Gastroesophageal sphincter (tissue), 4 donors: ENCODE results near the gene CPSF4L. TPM values are rescaled to one million over a fixed set of nuclear protein-coding genes. Genes with fewer than 3 reads are reported as not detected.

Experiments
- ATAC-seq: fragments of 150-250 bp; one replicate; pipeline ENCODE4 v1.9.1; 2016; ENCODE audit warnings: mild to moderate bottlenecking, moderate library complexity
- H3K27ac ChIP-seq, 4 donors: fragments of 200-600 bp; sonication (generic) in 3 of 4; 1 replicate in 3 of 4; 2 replicates in 1 of 4; pipeline ENCODE4 v1.5.1; 2016 to 2019
- H3K27me3 ChIP-seq: fragments of 200-600 bp; sonication (generic); one replicate; pipeline ENCODE4 v1.5.1; 2019
- H3K36me3 ChIP-seq, 2 donors: fragments of 200-600 bp; sonication (generic); one replicate each; pipeline ENCODE4 v1.5.1; 2019; ENCODE audit warnings: control low read depth in 1 of 2
- H3K4me1 ChIP-seq, 3 donors: fragments of 200-600 bp; sonication (generic); 1 replicate in 2 of 3; 2 replicates in 1 of 3; pipeline ENCODE4 v1.5.1; 2016 to 2019; ENCODE audit warnings: control low read depth in 2 of 3
- H3K4me3 ChIP-seq, 2 donors: fragments of 200-600 bp; sonication (generic); one replicate each; pipeline ENCODE4 v1.5.1; 2019; ENCODE audit warnings: mild to moderate bottlenecking in 1 of 2, moderate library complexity in 1 of 2
- H3K9me3 ChIP-seq, 3 donors: fragments of 200-600 bp; sonication (generic); one replicate each; pipeline ENCODE4 v1.5.1; 2017 to 2019; ENCODE audit warnings: control low read depth in 2 of 3
- CTCF ChIP-seq, 4 experiments: fragments of 200-600 bp in 2 of 4; fragments of 450-650 bp in 2 of 4; sonication (generic) in 1 of 4; IDR thresholded peaks; one replicate each; pipeline ENCODE4 v1.5.1; 2017 to 2019; ENCODE audit warnings: antibody characterized with exemption in 4 of 4, mild to moderate bottlenecking in 2 of 4, moderate library complexity in 2 of 4
- EP300 ChIP-seq: sonication (generic); formaldehyde crosslinking; IDR thresholded peaks from one replicate; pipeline ENCODE4 v1.6.1; 2017; ENCODE audit warnings: antibody characterized with exemption, mild to moderate bottlenecking
- POLR2A ChIP-seq, 2 donors: fragments of 450-650 bp; IDR thresholded peaks; one replicate each; pipeline ENCODE4 v1.6.1; 2017; ENCODE audit warnings: antibody characterized with exemption in 2 of 2, mild to moderate bottlenecking in 2 of 2, moderate library complexity in 1 of 2
- POLR2AphosphoS5 ChIP-seq: sonication (generic); formaldehyde crosslinking; IDR thresholded peaks from one replicate; pipeline ENCODE4 v1.6.1; 2017; ENCODE audit warnings: antibody characterized with exemption
- WGBS, 2 donors: methylation state at CpG; one replicate each; pipeline ENCODE4 v1.1.5; 2018; ENCODE audit warnings: low coverage in 1 of 2; 5-methylcytosine and 5-hydroxymethylcytosine counted together
- total RNA-seq, 4 donors: library from RNA; depleted of rRNA; stranded (reverse); fragments of >200 nt; gene quantifications; one replicate each; pipeline ENCODE4 v1.1.0, GENCODE V29; 2016

Gene CPSF4L
- total RNA-seq, 4 donors from 2014 or later, result not detected

- peaks cover 0 to 67% of the 10 kb centered on the region in 2 donors for H3K36me3 ChIP-seq
- H3K4me1 ChIP-seq, result peaks cover 0 to 29% (median 0%) of the 10 kb centered on the region in 3 donors
- no peak overlapping the region for H3K4me3 ChIP-seq
- 40 to 65% methylated on average over 1 to 2 of the region's 2 CpGs for WGBS, 2 donors
- H3K27ac ChIP-seq, result no peak overlapping the region
- no peaks in the 10 kb centered on the region for H3K9me3 ChIP-seq
- H3K27me3 ChIP-seq, result no peaks in the 10 kb centered on the region
- no peak for ATAC-seq
- TF ChIP-seq POLR2AphosphoS5, result no peak
- no peak for TF ChIP-seq EP300
- no peak for TF ChIP-seq CTCF (IDR thresholded peaks at IDR 0.05)
- TF ChIP-seq POLR2A (IDR thresholded peaks at IDR 0.05), result no peak
Observed at GRCh38 chr17:73240561-73240960, 21.1 kb downstream of the CPSF4L start.

DNA sequence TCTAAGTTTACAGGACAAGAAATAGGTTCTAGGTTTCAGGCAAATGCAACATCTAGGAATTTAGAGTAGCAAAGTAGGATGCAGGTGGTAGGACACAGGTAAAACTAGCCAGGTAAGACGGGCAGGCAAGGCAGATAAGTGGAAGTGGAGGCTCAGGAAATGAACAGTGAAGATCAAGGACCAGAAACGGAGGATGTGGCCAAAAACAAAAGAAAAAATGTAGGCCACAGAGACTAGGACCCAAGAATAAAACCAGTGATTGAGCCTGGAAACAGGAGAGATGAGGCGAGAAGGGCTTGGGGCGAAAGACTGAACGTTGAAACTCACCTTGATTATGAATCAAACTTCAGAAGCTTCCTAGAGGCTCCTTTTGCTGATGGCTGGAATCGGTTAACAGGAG, 24.0 kb downstream of the CPSF4L start:
- H3K36me3 ChIP-seq, result peaks cover 0 to 42% of the 10 kb centered on the region in 2 donors
- H3K27me3 ChIP-seq, result no peaks in the 10 kb centered on the region
- ATAC-seq, result no peak
- H3K27ac ChIP-seq, result no peak overlapping the region
- peaks cover 0 to 41% (median 0%) of the 10 kb centered on the region in 3 donors for H3K4me1 ChIP-seq
- no peak overlapping the region for H3K4me3 ChIP-seq
- no peaks in the 10 kb centered on the region for H3K9me3 ChIP-seq
- 49 to 68% methylated on average over 2 to 3 of the region's 6 CpGs for WGBS, 2 donors
- no peak for TF ChIP-seq CTCF (IDR thresholded peaks at IDR 0.05)
- TF ChIP-seq POLR2A (IDR thresholded peaks at IDR 0.05), result no peak
- TF ChIP-seq EP300, result no peak
- no peak for TF ChIP-seq POLR2AphosphoS5

DNA sequence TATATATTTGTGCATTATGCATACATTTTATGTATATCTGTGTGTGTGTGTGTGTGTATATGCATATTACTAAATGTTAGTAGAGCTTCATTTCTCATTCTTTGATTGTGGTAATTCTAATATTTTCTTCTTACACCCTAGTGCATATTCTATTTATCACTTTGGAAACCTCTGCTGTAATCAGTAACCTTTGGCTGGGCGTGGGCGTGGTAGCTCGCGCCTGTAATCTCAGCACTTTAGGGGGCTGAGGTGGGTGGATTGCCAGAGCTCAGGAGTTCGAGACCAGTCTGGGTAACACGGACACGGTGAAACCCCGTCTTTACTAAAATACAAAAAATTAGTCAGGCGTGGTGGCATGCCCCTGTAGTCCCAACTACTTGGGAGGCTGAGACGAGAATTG, 26.9 kb downstream of the CPSF4L start:
- Histone ChIP-seq H3K4me1 (peaks cover 0 to 59% (median 12%) of the 10 kb centered on the region in 3 donors), H3K36me3 (peaks cover 0 to 24% of the 10 kb centered on the region in 2 donors), H3K4me3 (no peak overlapping the region), H3K27ac (no peak overlapping the region), H3K9me3 (no peaks in the 10 kb centered on the region), H3K27me3 (no peaks in the 10 kb centered on the region)
- WGBS, 2 donors, result 80 to 90% methylated on average over 1 to 10 of the region's 10 CpGs
- ATAC-seq, result no peak
- no peak for TF ChIP-seq EP300
- TF ChIP-seq POLR2A (IDR thresholded peaks at IDR 0.05), result no peak
- no peak for TF ChIP-seq POLR2AphosphoS5
- no peak for TF ChIP-seq CTCF (IDR thresholded peaks at IDR 0.05)

DNA sequence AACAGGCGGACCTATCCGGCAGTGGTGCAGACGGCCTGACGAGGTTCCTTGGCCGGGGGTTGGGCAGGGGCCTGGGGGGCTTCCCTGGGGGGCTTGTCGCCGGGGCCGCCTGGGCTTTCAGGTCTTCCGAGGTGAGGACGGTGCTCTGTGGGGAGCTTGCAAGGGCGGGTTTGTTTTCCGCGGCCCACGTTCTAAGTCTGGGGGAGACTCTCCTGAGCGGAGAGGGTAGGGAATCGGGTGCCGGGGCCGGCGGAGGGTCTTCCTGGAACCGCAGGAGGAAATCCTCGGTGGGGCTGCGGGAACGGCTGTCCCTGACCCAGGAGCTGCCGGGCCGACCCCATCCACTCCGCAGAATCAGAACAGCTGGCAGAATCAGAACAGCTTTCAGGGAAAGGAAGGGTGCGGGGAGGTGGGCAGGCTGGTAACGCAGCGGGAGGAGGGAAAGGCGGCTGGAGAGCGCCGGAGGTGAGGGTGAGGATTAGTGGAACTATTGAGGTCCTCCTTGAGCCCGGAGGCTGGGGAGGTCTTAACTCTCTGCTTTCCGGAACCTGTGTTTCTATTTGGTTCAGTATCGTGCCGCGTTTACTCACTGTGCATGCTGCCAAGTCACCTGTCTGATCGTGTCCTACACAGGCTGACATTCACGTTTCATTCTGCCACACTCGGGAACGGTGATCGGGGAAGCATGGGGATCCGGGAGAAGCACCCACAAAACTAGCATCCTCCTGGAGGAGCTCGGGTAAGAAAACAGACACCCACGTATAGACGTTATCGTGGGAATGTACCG, 28.9 kb downstream of the CPSF4L start:
- H3K27ac ChIP-seq, result peak overlapping the region; percentile 79 to 89 (median 88)
- peak overlapping the region; percentile 51 to 100 for H3K4me3 ChIP-seq
- ATAC-seq, result peak; percentile 31
- no peak for TF ChIP-seq CTCF (IDR thresholded peaks at IDR 0.05)
- TF ChIP-seq POLR2AphosphoS5, result no peak
- no peak for TF ChIP-seq EP300
- TF ChIP-seq POLR2A (IDR thresholded peaks at IDR 0.05), result no peak
- H3K4me1 ChIP-seq, result peaks cover 4 to 67% (median 25%) of the 10 kb centered on the region in 3 donors
- peaks cover 0 to 24% of the 10 kb centered on the region in 2 donors for H3K36me3 ChIP-seq
- WGBS, 2 donors, result 0% methylated on average over 17 to 34 of the region's 48 CpGs
- no peaks in the 10 kb centered on the region for H3K9me3 ChIP-seq
- H3K27me3 ChIP-seq, result no peaks in the 10 kb centered on the region
